GM06990 (cell line): ENCODE data around the gene ST8SIA5.

Source experiments
- DNase-seq: peaks from one replicate; pipeline ENCODE4 v3.0.0-alpha.2; 2011; ENCODE audit not compliant: insufficient read length; ENCODE audit errors: extremely low read depth
- H3K27me3 ChIP-seq: replicated peaks from 2 replicates; pipeline ENCODE4 v1.6.0; 2011; ENCODE audit warnings: low read length; ENCODE audit not compliant: control insufficient read depth, insufficient read depth
- H3K36me3 ChIP-seq: 2 replicates; pipeline ENCODE4 v1.5.1; 2011; ENCODE audit warnings: low read length; ENCODE audit not compliant: control insufficient read depth, insufficient read depth
- H3K4me3 ChIP-seq: replicated peaks from 2 replicates; pipeline ENCODE4 v1.5.1; 2011; ENCODE audit warnings: low read depth, mild to moderate bottlenecking, control low read depth, low read length
- CTCF ChIP-seq: IDR thresholded peaks from 2 replicates; pipeline ENCODE4 v1.5.1; 2011; ENCODE audit warnings: low read length, control low read depth, mild to moderate bottlenecking, inconsistent platforms; ENCODE audit not compliant: insufficient read depth, poor library complexity, severe bottlenecking

ST8SIA5 gene

GRCh38 chr18:46700066-46700824 is 56.6 kb downstream of the ST8SIA5 start:
- Histone ChIP-seq H3K36me3 (no peaks in the 10 kb centered on the region), H3K27me3 (no peaks in the 10 kb centered on the region), H3K4me3 (no peak overlapping the region)
- no peak for TF ChIP-seq CTCF
- DNase-seq, result no peak

- H3K36me3 ChIP-seq, result no peaks in the 10 kb centered on the region
- H3K27me3 ChIP-seq, result no peaks in the 10 kb centered on the region
- H3K4me3 ChIP-seq, result no peak overlapping the region
- DNase-seq, result no peak
- no peak for TF ChIP-seq CTCF
Observed at GRCh38 chr18:46696702-46697101, 60.2 kb downstream of the ST8SIA5 start.

- H3K36me3 ChIP-seq, result no peaks in the 10 kb centered on the region
- no peaks in the 10 kb centered on the region for H3K27me3 ChIP-seq
- DNase-seq, result no peak
- no peak overlapping the region for H3K4me3 ChIP-seq
- TF ChIP-seq CTCF, result no peak
Observed at GRCh38 chr18:46696268-46696667, 60.6 kb downstream of the ST8SIA5 start.

- DNase-seq, result no peak
- no peaks in the 10 kb centered on the region for H3K27me3 ChIP-seq
- H3K36me3 ChIP-seq, result no peaks in the 10 kb centered on the region
- TF ChIP-seq CTCF, result no peak
- H3K4me3 ChIP-seq, result no peak overlapping the region
Observed at GRCh38 chr18:46693996-46694395, 62.9 kb downstream of the ST8SIA5 start.

- Histone ChIP-seq H3K4me3 (no peak overlapping the region), H3K36me3 (no peaks in the 10 kb centered on the region), H3K27me3 (no peaks in the 10 kb centered on the region)
- no peak for DNase-seq
- no peak for TF ChIP-seq CTCF
Observed at GRCh38 chr18:46688853-46689525, 67.9 kb downstream of the ST8SIA5 start.
